Astrocyte of the spinal cord (primary cell): ENCODE results near the gene CLDN18.

Experiments
- DNase-seq: peaks from one replicate; pipeline ENCODE4 v3.0.0; 2011; ENCODE audit warnings: low read depth, low spot score
- H3K4me3 ChIP-seq: 2 replicates; pipeline ENCODE4 v1.5.1; 2011; ENCODE audit warnings: low read depth, mild to moderate bottlenecking, low read length, moderate library complexity
- in situ Hi-C: cut with HindIII; loops from 2 replicates; pipeline ENCODE4 v1.10.0; 2017; ENCODE audit warnings: low sequenced_read_pairs
- TF ChIP-seq, protein P1 (sequence below): IDR thresholded peaks from 2 replicates; pipeline ENCODE4 v1.5.1; 2012; ENCODE audit warnings: low read depth, mild to moderate bottlenecking, low read length, inconsistent platforms

Gene CLDN18

GRCh38 chr3:138082992-138083386 lies 73.0 kb downstream of the CLDN18 start:
- H3K4me3 ChIP-seq, result no peak overlapping the region
- TF ChIP-seq, protein P1, sequence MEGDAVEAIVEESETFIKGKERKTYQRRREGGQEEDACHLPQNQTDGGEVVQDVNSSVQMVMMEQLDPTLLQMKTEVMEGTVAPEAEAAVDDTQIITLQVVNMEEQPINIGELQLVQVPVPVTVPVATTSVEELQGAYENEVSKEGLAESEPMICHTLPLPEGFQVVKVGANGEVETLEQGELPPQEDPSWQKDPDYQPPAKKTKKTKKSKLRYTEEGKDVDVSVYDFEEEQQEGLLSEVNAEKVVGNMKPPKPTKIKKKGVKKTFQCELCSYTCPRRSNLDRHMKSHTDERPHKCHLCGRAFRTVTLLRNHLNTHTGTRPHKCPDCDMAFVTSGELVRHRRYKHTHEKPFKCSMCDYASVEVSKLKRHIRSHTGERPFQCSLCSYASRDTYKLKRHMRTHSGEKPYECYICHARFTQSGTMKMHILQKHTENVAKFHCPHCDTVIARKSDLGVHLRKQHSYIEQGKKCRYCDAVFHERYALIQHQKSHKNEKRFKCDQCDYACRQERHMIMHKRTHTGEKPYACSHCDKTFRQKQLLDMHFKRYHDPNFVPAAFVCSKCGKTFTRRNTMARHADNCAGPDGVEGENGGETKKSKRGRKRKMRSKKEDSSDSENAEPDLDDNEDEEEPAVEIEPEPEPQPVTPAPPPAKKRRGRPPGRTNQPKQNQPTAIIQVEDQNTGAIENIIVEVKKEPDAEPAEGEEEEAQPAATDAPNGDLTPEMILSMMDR, result no peak
- in situ Hi-C loops, result no loop called here
- DNase-seq, result no peak
